ENCODE measurements around the gene ARHGAP23.

- TF ChIP-seq REST (IDR thresholded peaks at IDR 0.05; ENCODE audit: insufficient read depth in 1 of 2, low read depth in 2 of 2, low read length in 2 of 2), result no peak
- no peak for TF ChIP-seq TAF1 (IDR thresholded peaks at IDR 0.05; ENCODE audit: borderline replicate concordance, insufficient read depth, low read length)
- TF ChIP-seq POLR2AphosphoS5 (IDR thresholded peaks at IDR 0.05; ENCODE audit: low read depth, low read length), result no peak
- no peak for TF ChIP-seq SIN3A (IDR thresholded peaks at IDR 0.05; ENCODE audit: borderline replicate concordance, insufficient read depth, low read length)
- no peak for TF ChIP-seq FOXP2 (optimal IDR thresholded peaks at IDR 0.05; ENCODE audit: borderline replicate concordance, extremely low read depth, extremely low read length, insufficient read depth)
Measured at GRCh38 chr17:38547444-38547843, 119.2 kb downstream of the ARHGAP23 start.
